SIG-M5 treated with dmso at 0.1 percent for 504 hours (cell line): ENCODE data around the gene PCDHA4.
"Not testable (repeated sequence)": the region's sequence is repeated elsewhere in the genome, so short reads cannot be mapped to it uniquely, and the experiment has no call there.

ENCODE experiments used
- DNase-seq: peaks from one replicate; lab custom pipeline; 2025; ENCODE audit not compliant: unreplicated experiment; lab: John Stamatoyannopoulos, UW

The PCDHA4 gene

GRCh38 chr5:140821375-140822280, 14.8 kb downstream of the PCDHA4 start, which contains the start of gene PCDHA5:
TSS of gene PCDHA5 (plus strand) at chr5:140821613.
- DNase-seq: no peak

- DNase-seq: no peak
Measured at GRCh38 chr5:140822281-140822629, 15.4 kb downstream of the PCDHA4 start.

- DNase-seq: not testable (repeated sequence)
Measured at GRCh38 chr5:140822969-140823368, 16.1 kb downstream of the PCDHA4 start.

GRCh38 chr5:140823475-140823874, 16.6 kb downstream of the PCDHA4 start:
- DNase-seq: no peak

- no peak for DNase-seq
Measured at GRCh38 chr5:140827704-140828361, 21.0 kb downstream of the PCDHA4 start, which contains the start of gene PCDHA6. TSS of gene PCDHA6 (plus strand) at chr5:140827960. CDS start at chr5:140828092, 132 bp downstream.

GRCh38 chr5:140828362-140828737, 21.5 kb downstream of the PCDHA4 start:
- no peak for DNase-seq

GRCh38 chr5:140829511-140830501, 22.9 kb downstream of the PCDHA4 start:
- DNase-seq: not testable (repeated sequence)

DNA sequence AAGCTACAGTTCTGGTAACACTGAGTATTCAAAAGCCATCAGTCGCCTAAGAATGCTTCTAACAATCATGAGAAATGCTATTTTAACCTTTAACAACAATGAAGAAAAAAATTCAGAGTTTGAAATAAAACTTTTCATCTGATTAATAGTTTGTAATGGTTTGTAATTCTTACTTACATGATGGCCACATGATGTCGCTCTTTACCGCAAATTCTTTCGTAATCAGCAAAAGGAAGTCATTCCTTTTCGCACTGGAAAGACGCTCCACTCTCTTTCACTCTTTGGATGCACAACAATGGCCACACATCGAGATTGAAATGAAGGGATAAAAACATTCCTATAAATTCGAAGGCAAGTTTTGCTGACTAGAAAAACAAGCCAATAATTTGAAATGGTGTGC, 27.1 kb downstream of the PCDHA4 start, which contains the start of gene PCDHA7:
Gene PCDHA7, plus strand, starts transcription at position 277 of the 400 bp plus-strand sequence. Its CDS starts 115 bp downstream, at position 392.
- DNase-seq: no peak

DNA sequence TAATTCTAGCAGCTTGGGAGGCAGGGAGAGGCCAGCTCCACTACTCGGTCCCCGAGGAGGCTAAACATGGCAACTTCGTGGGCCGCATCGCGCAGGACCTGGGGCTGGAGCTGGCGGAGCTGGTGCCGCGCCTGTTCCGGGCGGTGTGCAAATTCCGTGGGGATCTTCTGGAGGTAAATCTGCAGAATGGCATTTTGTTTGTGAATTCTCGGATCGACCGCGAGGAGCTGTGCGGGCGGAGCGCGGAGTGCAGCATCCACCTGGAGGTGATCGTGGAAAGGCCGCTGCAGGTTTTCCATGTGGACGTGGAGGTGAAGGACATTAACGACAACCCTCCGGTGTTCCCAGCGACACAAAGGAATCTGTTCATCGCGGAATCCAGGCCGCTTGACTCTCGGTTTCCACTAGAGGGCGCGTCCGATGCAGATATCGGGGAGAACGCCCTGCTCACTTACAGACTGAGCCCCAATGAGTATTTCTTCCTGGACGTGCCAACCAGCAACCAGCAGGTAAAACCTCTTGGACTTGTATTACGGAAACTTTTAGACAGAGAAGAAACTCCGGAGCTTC, 27.7 kb downstream of the PCDHA4 start:
- not testable (repeated sequence) for DNase-seq

DNA sequence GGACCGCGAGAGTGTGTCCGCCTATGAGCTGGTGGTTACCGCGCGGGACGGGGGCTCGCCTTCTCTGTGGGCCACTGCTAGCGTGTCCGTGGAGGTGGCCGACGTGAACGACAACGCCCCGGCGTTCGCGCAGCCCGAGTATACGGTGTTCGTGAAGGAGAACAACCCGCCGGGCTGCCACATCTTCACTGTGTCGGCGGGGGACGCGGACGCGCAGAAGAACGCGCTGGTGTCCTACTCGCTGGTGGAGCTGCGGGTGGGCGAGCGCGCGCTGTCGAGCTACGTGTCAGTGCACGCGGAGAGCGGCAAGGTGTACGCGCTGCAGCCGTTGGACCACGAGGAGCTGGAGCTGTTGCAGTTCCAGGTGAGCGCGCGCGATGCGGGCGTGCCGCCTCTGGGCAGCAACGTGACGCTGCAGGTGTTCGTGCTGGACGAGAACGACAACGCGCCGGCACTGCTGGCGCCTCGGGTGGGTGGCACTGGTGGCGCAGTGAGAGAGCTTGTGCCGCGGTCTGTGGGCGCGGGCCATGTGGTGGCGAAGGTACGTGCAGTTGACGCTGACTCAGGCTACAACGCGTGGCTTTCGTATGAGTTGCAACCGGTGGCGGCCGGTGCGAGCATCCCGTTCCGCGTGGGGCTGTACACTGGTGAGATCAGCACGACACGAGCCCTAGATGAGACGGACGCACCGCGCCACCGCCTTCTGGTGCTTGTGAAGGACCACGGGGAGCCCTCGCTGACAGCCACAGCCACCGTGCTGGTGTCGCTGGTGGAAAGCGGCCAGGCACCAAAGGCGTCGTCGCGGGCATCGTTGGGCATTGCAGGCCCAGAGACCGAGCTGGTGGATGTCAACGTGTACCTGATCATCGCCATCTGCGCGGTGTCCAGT, 29.0 kb downstream of the PCDHA4 start:
- DNase-seq: no peak

DNA sequence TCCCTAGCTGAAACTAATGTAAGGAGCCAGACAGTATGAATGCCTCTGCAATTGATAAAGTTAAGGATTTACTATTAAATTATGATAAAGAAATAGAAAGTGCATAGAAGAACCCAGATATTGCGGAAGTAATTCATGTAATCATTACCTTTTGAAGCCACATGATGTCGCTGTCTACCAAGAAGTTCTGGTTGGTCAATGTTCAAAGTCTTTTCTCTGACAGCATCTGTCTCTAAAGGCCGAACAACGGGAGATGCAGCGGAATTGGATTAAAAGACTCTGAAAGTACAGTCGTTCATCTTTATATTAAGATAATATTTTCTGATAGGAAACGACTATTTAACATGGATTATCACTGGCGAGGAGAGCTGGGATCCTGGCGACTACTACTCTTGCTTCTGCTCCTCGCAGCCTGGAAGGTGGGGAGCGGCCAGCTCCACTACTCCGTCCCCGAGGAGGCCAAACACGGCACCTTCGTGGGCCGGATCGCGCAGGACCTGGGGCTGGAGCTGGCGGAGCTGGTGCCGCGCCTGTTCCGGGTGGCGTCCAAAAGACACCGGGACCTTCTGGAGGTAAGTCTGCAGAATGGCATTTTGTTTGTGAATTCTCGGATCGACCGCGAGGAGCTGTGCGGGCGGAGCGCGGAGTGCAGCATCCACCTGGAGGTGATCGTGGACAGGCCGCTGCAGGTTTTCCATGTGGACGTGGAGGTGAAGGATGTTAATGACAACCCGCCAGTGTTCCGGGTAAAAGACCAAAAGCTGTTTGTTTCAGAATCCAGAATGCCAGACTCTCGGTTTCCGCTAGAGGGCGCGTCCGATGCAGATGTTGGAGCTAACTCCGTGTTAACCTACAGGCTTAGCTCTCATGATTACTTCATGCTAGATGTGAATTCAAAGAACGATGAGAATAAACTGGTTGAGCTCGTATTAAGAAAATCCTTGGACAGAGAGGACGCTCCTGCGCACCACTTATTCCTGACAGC, 34.4 kb downstream of the PCDHA4 start, which contains the start of gene PCDHA8:
Gene PCDHA8, plus strand, starts transcription at position 210 of the 985 bp plus-strand sequence. Its CDS starts 135 bp downstream, at position 345.
- peak; percentile 44 for DNase-seq

DNA sequence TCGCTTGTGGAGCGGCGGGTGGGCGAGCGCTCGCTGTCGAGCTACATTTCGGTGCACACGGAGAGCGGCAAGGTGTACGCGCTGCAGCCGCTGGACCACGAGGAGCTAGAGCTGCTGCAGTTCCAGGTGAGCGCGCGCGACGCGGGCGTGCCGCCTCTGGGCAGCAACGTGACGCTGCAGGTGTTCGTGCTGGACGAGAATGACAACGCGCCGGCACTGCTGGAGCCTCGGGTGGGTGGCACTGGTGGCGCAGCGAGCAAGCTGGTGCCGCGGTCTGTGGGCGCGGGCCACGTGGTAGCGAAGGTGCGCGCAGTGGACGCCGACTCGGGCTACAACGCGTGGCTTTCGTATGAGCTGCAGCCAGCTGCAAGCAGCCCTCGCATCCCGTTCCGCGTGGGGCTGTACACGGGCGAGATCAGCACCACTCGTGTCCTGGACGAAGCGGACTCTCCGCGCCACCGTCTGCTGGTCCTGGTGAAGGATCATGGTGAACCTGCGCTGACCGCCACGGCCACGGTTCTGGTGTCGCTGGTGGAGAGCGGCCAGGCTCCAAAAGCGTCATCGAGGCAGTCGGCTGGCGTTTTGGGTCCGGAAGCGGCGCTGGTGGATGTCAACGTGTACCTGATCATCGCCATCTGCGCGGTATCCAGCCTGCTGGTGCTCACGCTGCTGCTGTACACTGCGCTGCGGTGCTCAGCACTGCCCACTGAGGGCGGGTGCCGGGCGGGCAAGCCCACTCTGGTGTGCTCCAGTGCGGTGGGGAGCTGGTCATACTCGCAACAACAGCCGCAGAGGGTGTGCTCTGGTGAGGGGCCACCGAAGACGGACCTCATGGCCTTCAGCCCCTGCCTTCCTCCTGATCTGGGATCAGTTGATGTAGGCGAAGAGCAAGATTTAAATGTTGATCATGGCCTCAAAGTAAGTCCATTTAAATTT, 36.2 kb downstream of the PCDHA4 start:
- DNase-seq: no peak

DNA sequence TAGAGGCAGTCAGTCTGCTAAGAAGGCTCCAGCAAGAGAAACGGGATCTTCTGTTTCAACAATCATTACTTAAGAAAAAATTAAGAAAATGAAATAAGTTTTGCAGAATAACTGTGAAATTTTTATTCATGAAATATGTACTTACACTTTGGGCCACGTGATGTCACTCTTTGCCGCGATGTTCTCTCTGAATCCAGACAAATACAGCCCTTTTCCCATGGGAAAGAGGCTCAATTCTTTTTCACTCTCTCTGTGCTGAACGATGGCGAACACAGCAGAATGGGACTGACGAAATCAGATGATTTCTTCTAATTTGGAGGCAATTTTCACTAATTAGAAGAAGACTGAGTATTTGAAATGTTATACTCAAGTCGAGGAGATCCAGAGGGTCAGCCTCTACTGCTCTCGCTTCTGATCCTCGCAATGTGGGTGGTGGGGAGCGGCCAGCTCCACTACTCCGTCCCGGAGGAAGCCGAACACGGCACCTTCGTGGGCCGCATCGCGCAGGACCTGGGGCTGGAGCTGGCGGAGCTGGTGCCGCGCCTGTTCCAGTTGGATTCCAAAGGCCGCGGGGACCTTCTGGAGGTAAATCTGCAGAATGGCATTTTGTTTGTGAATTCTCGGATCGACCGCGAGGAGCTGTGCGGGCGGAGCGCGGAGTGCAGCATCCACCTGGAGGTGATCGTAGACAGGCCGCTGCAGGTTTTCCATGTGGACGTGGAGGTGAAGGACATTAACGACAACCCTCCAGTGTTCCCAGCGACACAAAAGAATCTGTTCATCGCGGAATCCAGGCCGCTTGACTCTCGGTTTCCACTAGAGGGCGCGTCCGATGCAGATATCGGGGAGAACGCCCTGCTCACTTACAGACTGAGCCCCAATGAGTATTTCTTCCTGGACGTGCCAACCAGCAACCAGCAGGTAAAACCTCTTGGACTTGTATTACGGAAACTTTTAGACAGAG, 41.6 kb downstream of the PCDHA4 start, which contains the start of gene PCDHA9:
Gene PCDHA9, plus strand, starts transcription at position 244 of the 964 bp plus-strand sequence. Its CDS starts 114 bp downstream, at position 358.
- DNase-seq: not testable (repeated sequence)

DNA sequence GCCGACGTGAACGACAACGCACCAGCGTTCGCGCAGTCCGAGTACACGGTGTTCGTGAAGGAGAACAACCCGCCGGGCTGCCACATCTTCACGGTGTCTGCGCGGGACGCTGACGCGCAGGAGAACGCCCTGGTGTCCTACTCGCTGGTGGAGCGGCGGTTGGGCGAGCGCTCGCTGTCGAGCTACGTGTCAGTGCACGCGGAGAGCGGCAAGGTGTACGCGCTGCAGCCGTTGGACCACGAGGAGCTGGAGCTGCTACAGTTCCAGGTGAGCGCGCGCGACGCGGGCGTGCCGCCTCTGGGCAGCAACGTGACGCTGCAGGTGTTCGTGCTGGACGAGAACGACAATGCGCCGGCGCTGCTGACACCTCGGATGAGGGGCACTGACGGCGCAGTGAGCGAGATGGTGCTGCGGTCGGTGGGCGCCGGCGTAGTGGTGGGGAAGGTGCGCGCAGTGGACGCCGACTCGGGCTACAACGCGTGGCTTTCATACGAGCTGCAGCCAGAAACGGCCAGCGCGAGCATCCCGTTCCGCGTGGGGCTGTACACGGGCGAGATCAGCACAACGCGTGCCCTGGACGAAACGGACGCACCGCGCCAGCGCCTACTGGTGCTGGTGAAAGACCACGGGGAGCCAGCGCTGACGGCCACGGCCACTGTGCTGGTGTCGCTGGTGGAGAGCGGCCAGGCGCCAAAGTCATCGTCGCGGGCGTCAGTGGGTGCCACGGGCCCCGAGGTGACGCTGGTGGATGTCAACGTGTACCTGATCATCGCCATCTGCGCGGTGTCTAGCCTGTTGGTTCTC, 43.2 kb downstream of the PCDHA4 start:
- not testable (repeated sequence) for DNase-seq
